Osteocyte (in vitro differentiated cells): ENCODE results near the gene MRPL47. TPM values are rescaled to one million over a fixed set of nuclear protein-coding genes. Genes with fewer than 3 reads are reported as not detected.

Source experiments
- DNase-seq: peaks from one replicate; pipeline ENCODE4 v3.0.0; 2021; ENCODE audit warnings: mixed read lengths; ENCODE audit not compliant: unreplicated experiment; ENCODE audit errors: extremely low spot score
- H3K27ac Mint-ChIP-seq: one replicate; pipeline ENCODE4 v1.8.0; 2021; ENCODE audit warnings: mild to moderate bottlenecking, mixed read lengths; ENCODE audit not compliant: unreplicated experiment
- H3K27me3 Mint-ChIP-seq: one replicate; pipeline ENCODE4 v1.8.0; 2021; ENCODE audit warnings: mixed read lengths; ENCODE audit not compliant: unreplicated experiment
- H3K36me3 Mint-ChIP-seq: one replicate; pipeline ENCODE4 v1.8.0; 2021; ENCODE audit warnings: mixed read lengths; ENCODE audit not compliant: unreplicated experiment
- H3K4me1 Mint-ChIP-seq: one replicate; pipeline ENCODE4 v1.8.0; 2021; ENCODE audit warnings: mixed read lengths; ENCODE audit not compliant: unreplicated experiment
- H3K4me3 Mint-ChIP-seq: one replicate; pipeline ENCODE4 v1.8.0; 2021; ENCODE audit warnings: mild to moderate bottlenecking, moderate library complexity, mixed read lengths; ENCODE audit not compliant: unreplicated experiment
- H3K9me3 Mint-ChIP-seq: one replicate; pipeline ENCODE4 v1.8.0; 2021; ENCODE audit warnings: mixed read lengths; ENCODE audit not compliant: unreplicated experiment
- total RNA-seq: library from RNA; stranded (reverse); gene quantifications from 2 replicates; pipeline ENCODE4 v1.2.1, GENCODE V29; 2021
- TF ChIP-seq, protein P1 (sequence below): fragments of 200-600 bp; sonication (generic); IDR thresholded peaks from 2 replicates; pipeline ENCODE4 v1.5.0; 2021; ENCODE audit warnings: antibody characterized with exemption, mild to moderate bottlenecking, moderate library complexity

Gene MRPL47
- total RNA-seq, 1 donor from 2014 or later = 32.8 TPM

DNA sequence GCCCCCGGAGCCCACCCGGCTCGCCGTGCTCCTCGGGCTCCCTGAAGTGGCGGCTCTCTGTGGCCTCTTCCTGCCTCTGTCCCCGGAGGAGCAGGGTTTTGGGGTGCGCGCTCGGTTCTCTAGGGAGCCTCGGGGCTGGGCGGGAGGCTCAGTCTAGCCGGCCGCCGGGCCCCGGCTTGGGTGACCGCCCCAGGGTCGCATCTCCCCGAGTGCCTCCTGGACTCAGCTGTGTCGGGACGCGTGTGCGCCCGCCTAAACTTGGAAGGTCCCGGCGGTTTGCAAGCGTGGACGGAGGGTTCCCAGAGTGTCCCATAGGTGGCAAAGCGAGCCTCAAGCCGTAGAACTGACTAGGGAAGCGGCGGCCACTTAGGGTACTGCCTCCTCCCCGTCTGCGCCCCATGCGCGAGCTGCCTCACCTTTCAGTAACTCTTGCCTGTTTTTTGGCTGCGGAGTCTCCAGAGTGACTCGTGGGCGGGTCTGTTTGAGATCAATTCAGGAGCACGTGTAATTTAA, 41.1 kb downstream of the MRPL47 start:
- H3K27me3 Mint-ChIP-seq = peaks cover 5% of the 10 kb centered on the region

DNA sequence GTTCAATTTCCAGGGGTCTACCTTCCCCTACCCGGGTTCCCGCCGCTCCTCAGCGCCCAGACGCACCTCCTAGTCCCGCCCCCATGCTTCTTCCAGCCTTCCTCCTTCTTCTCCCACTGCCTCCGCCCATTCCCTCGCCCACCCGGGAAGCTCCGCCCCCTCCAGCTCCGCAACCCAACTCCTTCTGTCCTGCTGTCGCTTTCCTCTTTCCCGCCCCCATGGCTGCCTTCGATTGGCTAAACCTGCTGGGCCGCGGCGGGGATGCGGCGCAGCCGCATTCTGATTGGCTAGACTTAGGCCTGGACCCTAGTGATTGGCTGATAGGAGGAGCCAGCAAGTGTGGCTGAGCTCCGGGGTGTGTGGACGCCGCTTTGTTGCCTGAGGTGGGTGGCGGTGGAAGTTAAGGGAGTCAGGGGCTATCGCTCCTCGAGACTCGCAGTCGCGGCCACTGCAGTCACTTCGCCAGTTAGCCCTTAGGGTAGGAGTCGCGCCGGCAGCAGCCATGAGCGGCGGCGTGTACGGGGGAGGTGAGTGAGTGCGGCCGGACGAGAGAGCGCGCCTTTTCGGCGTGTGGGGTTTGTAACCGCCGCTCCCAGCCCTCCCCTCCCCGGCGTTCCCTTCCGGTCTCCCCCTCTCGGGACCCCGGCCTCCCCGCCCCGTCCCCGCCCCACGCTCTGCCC, 41.7 kb downstream of the MRPL47 start, which contains the start of gene ACTL6A:
Gene ACTL6A, plus strand, starts transcription at position 336 of the 680 bp plus-strand sequence. Its CDS starts 167 bp downstream, at position 503.
- DNase-seq = peak; percentile 100
- Mint-ChIP-seq H3K4me1 (peaks cover 18% of the 10 kb centered on the region), H3K4me3 (peak within 1 kb of the TSS; percentile 97), H3K36me3 (no peaks in the 10 kb centered on the region), H3K27ac (peak within 1 kb of the TSS; percentile 98), H3K9me3 (no peaks in the 10 kb centered on the region), H3K27me3 (peaks cover 5% of the 10 kb centered on the region)
- TF ChIP-seq, protein P1, sequence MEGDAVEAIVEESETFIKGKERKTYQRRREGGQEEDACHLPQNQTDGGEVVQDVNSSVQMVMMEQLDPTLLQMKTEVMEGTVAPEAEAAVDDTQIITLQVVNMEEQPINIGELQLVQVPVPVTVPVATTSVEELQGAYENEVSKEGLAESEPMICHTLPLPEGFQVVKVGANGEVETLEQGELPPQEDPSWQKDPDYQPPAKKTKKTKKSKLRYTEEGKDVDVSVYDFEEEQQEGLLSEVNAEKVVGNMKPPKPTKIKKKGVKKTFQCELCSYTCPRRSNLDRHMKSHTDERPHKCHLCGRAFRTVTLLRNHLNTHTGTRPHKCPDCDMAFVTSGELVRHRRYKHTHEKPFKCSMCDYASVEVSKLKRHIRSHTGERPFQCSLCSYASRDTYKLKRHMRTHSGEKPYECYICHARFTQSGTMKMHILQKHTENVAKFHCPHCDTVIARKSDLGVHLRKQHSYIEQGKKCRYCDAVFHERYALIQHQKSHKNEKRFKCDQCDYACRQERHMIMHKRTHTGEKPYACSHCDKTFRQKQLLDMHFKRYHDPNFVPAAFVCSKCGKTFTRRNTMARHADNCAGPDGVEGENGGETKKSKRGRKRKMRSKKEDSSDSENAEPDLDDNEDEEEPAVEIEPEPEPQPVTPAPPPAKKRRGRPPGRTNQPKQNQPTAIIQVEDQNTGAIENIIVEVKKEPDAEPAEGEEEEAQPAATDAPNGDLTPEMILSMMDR = no peak

More for the DNA sequence above, 41.1 kb downstream of the MRPL47 start:
- H3K9me3 Mint-ChIP-seq = no peaks in the 10 kb centered on the region
- peak; percentile 89 for DNase-seq
- peak overlapping the region; percentile 91 for H3K27ac Mint-ChIP-seq
- H3K4me1 Mint-ChIP-seq = peaks cover 18% of the 10 kb centered on the region
- no peaks in the 10 kb centered on the region for H3K36me3 Mint-ChIP-seq
- H3K4me3 Mint-ChIP-seq = peak overlapping the region; percentile 97
- TF ChIP-seq, protein P1 = peak; percentile 54

DNA sequence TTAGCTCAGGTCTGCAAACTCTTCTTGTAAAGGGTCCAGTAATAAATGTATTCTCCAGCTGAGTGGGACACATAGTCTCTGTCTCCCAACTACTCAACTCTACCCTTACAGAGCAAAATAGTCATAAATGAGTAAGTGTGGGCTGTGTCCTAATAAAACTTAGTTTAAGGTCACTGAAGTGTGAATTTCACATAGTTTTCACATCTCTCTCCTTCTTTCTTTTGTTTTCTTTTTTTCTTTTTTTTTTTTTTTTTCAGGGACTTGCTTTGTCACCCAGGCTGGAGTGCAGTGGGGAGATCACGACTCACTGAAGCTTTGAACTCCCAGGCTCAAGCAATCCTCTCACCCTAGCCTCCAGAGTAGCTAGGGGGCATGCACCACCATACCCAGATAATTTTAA, 43.6 kb downstream of the MRPL47 start:
- no peaks in the 10 kb centered on the region for H3K9me3 Mint-ChIP-seq
- peaks cover 15% of the 10 kb centered on the region for H3K4me1 Mint-ChIP-seq
- TF ChIP-seq, protein P1 = no peak
- no peak for DNase-seq
- peaks cover 5% of the 10 kb centered on the region for H3K27me3 Mint-ChIP-seq
- no peak overlapping the region for H3K27ac Mint-ChIP-seq
- no peaks in the 10 kb centered on the region for H3K36me3 Mint-ChIP-seq
- no peak overlapping the region for H3K4me3 Mint-ChIP-seq

DNA sequence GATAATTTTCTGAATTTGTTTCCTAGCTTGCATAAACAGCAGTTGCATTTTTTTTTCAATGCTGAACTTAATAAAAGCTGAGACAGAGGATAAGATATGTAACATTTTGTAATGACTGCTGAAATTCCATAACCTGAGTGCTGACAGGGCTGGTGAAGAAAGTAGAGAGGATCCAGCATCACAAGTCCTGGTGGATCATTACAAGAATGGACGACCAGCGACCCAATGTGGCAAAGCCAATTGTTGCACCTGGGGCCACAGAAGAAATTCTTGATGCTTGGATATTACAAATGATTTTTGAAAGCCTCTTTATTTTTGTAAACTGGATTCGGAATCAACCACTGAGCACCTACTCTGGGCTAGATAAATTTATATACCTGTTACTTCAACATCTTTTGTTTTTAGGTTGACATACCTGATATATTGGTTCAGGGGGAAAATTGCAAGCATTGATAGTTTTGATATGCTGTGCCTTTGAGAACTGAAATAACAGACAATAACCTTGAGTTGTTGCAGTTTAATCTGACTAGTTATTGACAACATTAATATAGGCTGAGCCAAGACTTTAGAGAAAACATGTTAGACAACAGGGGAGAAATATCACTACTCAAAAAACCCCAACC, 45.6 kb downstream of the MRPL47 start:
- no peak for DNase-seq
- TF ChIP-seq, protein P1 = peak; percentile 94
- peaks cover 5% of the 10 kb centered on the region for H3K27me3 Mint-ChIP-seq
- no peak overlapping the region for H3K4me3 Mint-ChIP-seq
- no peaks in the 10 kb centered on the region for H3K9me3 Mint-ChIP-seq
- peaks cover 9% of the 10 kb centered on the region for H3K4me1 Mint-ChIP-seq
- H3K36me3 Mint-ChIP-seq = no peaks in the 10 kb centered on the region
- H3K27ac Mint-ChIP-seq = no peak overlapping the region
